ENCODE results near the gene PTPRQ. TPM values are rescaled to one million over a fixed set of nuclear protein-coding genes. Genes with fewer than 3 reads are reported as not detected.

PTPRQ gene
- total RNA-seq, 1 donor from 2014 or later = not detected

- FAIRE-seq (no peak), DNase-seq (ENCODE audit: low read depth) (no peak)
- Histone ChIP-seq H3K27me3 (ENCODE audit: control insufficient read depth, insufficient read depth, low read length) (peaks cover 11% of the 10 kb centered on the region), H3K4me3 (ENCODE audit: low read depth, low read length) (no peak overlapping the region), H3K36me3 (ENCODE audit: control insufficient read depth, insufficient read depth, low read length) (no peaks in the 10 kb centered on the region)
- TF ChIP-seq CTCF (IDR thresholded peaks at IDR 0.05; ENCODE audit: insufficient read depth, low read length, severe bottlenecking) = no peak
Observed at GRCh38 chr12:80713419-80713818, 269.4 kb downstream of the PTPRQ start.

GRCh38 chr12:80714055-80714454, 270.0 kb downstream of the PTPRQ start:
- H3K27me3 ChIP-seq (ENCODE audit: control insufficient read depth, insufficient read depth, low read length) = peaks cover 9% of the 10 kb centered on the region

GRCh38 chr12:80714846-80715245, 270.8 kb downstream of the PTPRQ start:
- H3K4me3 ChIP-seq (ENCODE audit: low read depth, low read length) = no peak overlapping the region
- no peaks in the 10 kb centered on the region for H3K36me3 ChIP-seq (ENCODE audit: control insufficient read depth, insufficient read depth, low read length)
- no peak for TF ChIP-seq CTCF (IDR thresholded peaks at IDR 0.05; ENCODE audit: insufficient read depth, low read length, severe bottlenecking)
- FAIRE-seq (no peak), DNase-seq (ENCODE audit: low read depth) (no peak)
- H3K27me3 ChIP-seq (ENCODE audit: control insufficient read depth, insufficient read depth, low read length) = peaks cover 9% of the 10 kb centered on the region

More at GRCh38 chr12:80714055-80714454, 270.0 kb downstream of the PTPRQ start:
- FAIRE-seq = no peak
- TF ChIP-seq CTCF (IDR thresholded peaks at IDR 0.05; ENCODE audit: insufficient read depth, low read length, severe bottlenecking) = no peak
- Histone ChIP-seq H3K4me3 (ENCODE audit: low read depth, low read length) (no peak overlapping the region), H3K36me3 (ENCODE audit: control insufficient read depth, insufficient read depth, low read length) (no peaks in the 10 kb centered on the region)
- no peak for DNase-seq (ENCODE audit: low read depth)

GRCh38 chr12:80715713-80716249, 271.7 kb downstream of the PTPRQ start:
- Histone ChIP-seq H3K36me3 (ENCODE audit: control insufficient read depth, insufficient read depth, low read length) (no peaks in the 10 kb centered on the region), H3K4me3 (ENCODE audit: low read depth, low read length) (no peak overlapping the region), H3K27me3 (ENCODE audit: control insufficient read depth, insufficient read depth, low read length) (peaks cover 9% of the 10 kb centered on the region)
- FAIRE-seq (no peak), DNase-seq (ENCODE audit: low read depth) (no peak)
- TF ChIP-seq CTCF (IDR thresholded peaks at IDR 0.05; ENCODE audit: insufficient read depth, low read length, severe bottlenecking) = no peak

- FAIRE-seq = no peak
- TF ChIP-seq CTCF (IDR thresholded peaks at IDR 0.05; ENCODE audit: insufficient read depth, low read length, severe bottlenecking) = no peak
- peaks cover 10% of the 10 kb centered on the region for H3K27me3 ChIP-seq (ENCODE audit: control insufficient read depth, insufficient read depth, low read length)
- H3K4me3 ChIP-seq (ENCODE audit: low read depth, low read length) = no peak within 1 kb of the TSS
- H3K36me3 ChIP-seq (ENCODE audit: control insufficient read depth, insufficient read depth, low read length) = no peaks in the 10 kb centered on the region
- no peak for DNase-seq (ENCODE audit: low read depth)
Observed at GRCh38 chr12:80716696-80717469, 272.8 kb downstream of the PTPRQ start, which contains the start of gene MYF5. MYF5 (plus strand) TSS chr12:80716912; CDS start chr12:80717064, 152 bp downstream.
